GM12878 (cell line): ENCODE data around the gene GJC1. TPM values are rescaled to one million over a fixed set of nuclear protein-coding genes. Genes with fewer than 3 reads are reported as not detected.

Experiments used
- ATAC-seq: fragments of 200-7000 bp; cut with Tn5 transposase; 3 replicates; pipeline ENCODE4 v1.9.1; 2020; ENCODE audit warnings: mild to moderate bottlenecking, moderate library complexity
- BruUV-seq: library from RNA; stranded (reverse); fragments of 400-500 nt; replicated peaks from 2 replicates; lab custom pipeline; 2021; lab: Mats Ljungman, UMichigan
- CTCF ChIA-PET: fragments of 300-600 bp; sonication (Branson Sonifier 250); formaldehyde crosslinking; extraction: SDS; loops from one replicate; lab custom pipeline; 2021; ENCODE audit warnings: inconsistent platforms; lab: Yijun Ruan, JAX
- POLR2A ChIA-PET: fragments of 350-600 bp; formaldehyde crosslinking; extraction: SDS; loops from one replicate; lab custom pipeline; 2021; ENCODE audit warnings: inconsistent platforms; lab: Charles Lee
- RAD21 ChIA-PET: fragments of 300-600 bp; sonication (Branson Sonifier 250); formaldehyde crosslinking; loops from one replicate; lab custom pipeline; 2023; ENCODE audit warnings: antibody characterized with exemption; ENCODE audit not compliant: unreplicated experiment; lab: Charles Lee
- SMC1A ChIA-PET: fragments of 300-600 bp; sonication (Branson Sonifier 250); formaldehyde crosslinking; loops from one replicate; lab custom pipeline; 2023; ENCODE audit not compliant: unreplicated experiment, uncharacterized antibody; lab: Charles Lee
- DNase-seq: peaks from one replicate; pipeline ENCODE4 v3.0.0-alpha.2; 2011; ENCODE audit warnings: low read depth, low spot score
- FAIRE-seq: peaks from 3 replicates; lab custom pipeline; 2011; peaks lifted over from hg19 to GRCh38; lab: Jason Lieb, UNC
- H2AFZ ChIP-seq: 2 replicates; pipeline ENCODE4 v1.6.0; 2011; ENCODE audit warnings: low read depth, low read length, control low read depth; ENCODE audit not compliant: control insufficient read depth
- H3K27ac ChIP-seq: 2 replicates; pipeline ENCODE4 v1.5.1; 2011; ENCODE audit warnings: control low read depth; ENCODE audit not compliant: control insufficient read depth, insufficient read depth
- H3K27me3 ChIP-seq, 2 experiments: replicated peaks in 1 of 2; 2 replicates each; pipeline versions ENCODE4 v1.6.0 to v1.6.1; 2011; ENCODE audit warnings: low read length in 1 of 2; ENCODE audit not compliant: control insufficient read depth in 2 of 2, insufficient read depth in 2 of 2
- H3K36me3 ChIP-seq, 2 experiments: 2 replicates each; pipeline ENCODE4 v1.5.1; 2011; ENCODE audit warnings: low read length in 1 of 2; ENCODE audit not compliant: control insufficient read depth in 2 of 2, insufficient read depth in 2 of 2
- H3K4me1 ChIP-seq: 2 replicates; pipeline ENCODE4 v1.6.1; 2011; ENCODE audit warnings: mild to moderate bottlenecking, low read length, moderate library complexity, mixed read lengths; ENCODE audit not compliant: control insufficient read depth, insufficient read depth
- H3K4me2 ChIP-seq: 2 replicates; pipeline ENCODE4 v1.6.0; 2011; ENCODE audit warnings: control low read depth; ENCODE audit not compliant: control insufficient read depth, insufficient read depth
- H3K4me3 ChIP-seq: fragments of 200-600 bp; sonication (generic); 2 replicates; pipeline ENCODE4 v1.5.1; 2016
- H3K79me2 ChIP-seq: 2 replicates; pipeline ENCODE4 v1.6.0; 2011; ENCODE audit warnings: low read length; ENCODE audit not compliant: control insufficient read depth, insufficient read depth
- H3K9ac ChIP-seq: 2 replicates; pipeline ENCODE4 v1.8.0; 2011; ENCODE audit warnings: low read length, control low read depth, mixed read lengths; ENCODE audit not compliant: control insufficient read depth, insufficient read depth
- H3K9me3 ChIP-seq: replicated peaks from 3 replicates; pipeline ENCODE4 v1.5.1; 2011; ENCODE audit warnings: mild to moderate bottlenecking, low read length; ENCODE audit not compliant: control insufficient read depth, insufficient read depth
- H4K20me1 ChIP-seq: 2 replicates; pipeline ENCODE4 v1.6.0; 2011; ENCODE audit not compliant: control insufficient read depth, insufficient read depth
- CBX3 ChIP-seq: fragments of 200-600 bp; sonication (generic); IDR thresholded peaks from 2 replicates; pipeline ENCODE4 v1.6.1; 2016; ENCODE audit warnings: low read depth, borderline replicate concordance
- CREM ChIP-seq: IDR thresholded peaks from 2 replicates; pipeline ENCODE4 v1.6.1; 2014; ENCODE audit warnings: antibody characterized with exemption, low read depth
- ETV6 ChIP-seq, 2 experiments: fragments of 450-650 bp in 1 of 2; IDR thresholded peaks in 1 of 2; conservative IDR thresholded peaks in 1 of 2; 2 replicates each; pipeline ENCODE4 v1.6.1; 2014; ENCODE audit warnings: antibody characterized with exemption in 1 of 2, borderline replicate concordance in 1 of 2, low read depth in 1 of 2, mild to moderate bottlenecking in 1 of 2, moderate library complexity in 1 of 2
- GABPA ChIP-seq: IDR thresholded peaks from 2 replicates; pipeline ENCODE4 v1.6.1; 2014; ENCODE audit warnings: antibody characterized with exemption, low read depth, mild to moderate bottlenecking, inconsistent platforms
- HSF1 ChIP-seq: fragments of 150-350 bp; IDR thresholded peaks from 2 replicates; pipeline ENCODE4 v1.6.1; 2014; ENCODE audit warnings: mild to moderate bottlenecking, low read depth, low read length
- MTA3 ChIP-seq: IDR thresholded peaks from 2 replicates; pipeline ENCODE4 v1.6.1; 2012; ENCODE audit warnings: low read length, inconsistent platforms, borderline replicate concordance
- MYB ChIP-seq: fragments of 150-350 bp; IDR thresholded peaks from 2 replicates; pipeline ENCODE4 v1.6.1; 2014; ENCODE audit warnings: mild to moderate bottlenecking, low read depth, low read length, borderline replicate concordance
- NFYA ChIP-seq: IDR thresholded peaks from 2 replicates; pipeline ENCODE4 v1.6.1; 2011; ENCODE audit warnings: low read depth, mild to moderate bottlenecking, low read length, improper control_type of control experiment, borderline replicate concordance
- ZBTB11 ChIP-seq: fragments of 450-650 bp; formaldehyde crosslinking; IDR thresholded peaks from 2 replicates; pipeline ENCODE4 v1.5.0; 2022; ENCODE audit warnings: mild to moderate bottlenecking, missing genetic modification characterization
- ZNF207 ChIP-seq: fragments of 450-650 bp; IDR thresholded peaks from 2 replicates; pipeline ENCODE4 v1.6.1; 2014; ENCODE audit warnings: antibody characterized with exemption, mild to moderate bottlenecking, borderline replicate concordance
- WGBS: methylation state at CpG from one replicate; pipeline ENCODE4 v1.1.6; 2016; ENCODE audit warnings: low lambda C conversion rate; ENCODE audit not compliant: insufficient replicate concordance, insufficient coverage; ENCODE audit errors: missing lambda C conversion rate; 5-methylcytosine and 5-hydroxymethylcytosine counted together
- in situ Hi-C: fragments of 300-500 bp; cut with MboI; formaldehyde crosslinking; loops from 9 replicates; pipeline ENCODE4 v1.14.3; 2018; ENCODE audit warnings: mixed read lengths
- intact Hi-C: fragments of 100-400 bp; cut with micrococcal nuclease; formaldehyde crosslinking; loops from one replicate; pipeline ENCODE4 v1.14.2; 2022; ENCODE audit not compliant: unreplicated experiment
- polyA plus RNA-seq, 11 experiments: library from polyadenylated mRNA; depleted of rRNA in 4 of 11; unstranded in 6 of 11; stranded (reverse) in 5 of 11; fragments of >200 nt; fragmentation: Nextera tagmentation in 4 of 11; fragmentation: Illumina TruSeq in 1 of 11; extraction: Ambion mirVana in 4 of 11; extraction: Trizol in 1 of 11; gene quantifications; 1 replicate in 1 of 11; 2 replicates in 10 of 11; pipeline versions ENCODE4 v1.2.1 to v1.2.3, GENCODE V29; 2011 to 2016; ENCODE audit warnings: inconsistent platforms in 2 of 11, missing spikeins in 2 of 11, low read depth in 1 of 11
- total RNA-seq, 4 experiments: library from RNA; depleted of rRNA in 3 of 4; stranded (reverse); fragments of >200 nt in 3 of 4; fragmentation: Illumina TruSeq in 1 of 4; extraction: Trizol in 1 of 4; gene quantifications; 2 replicates each; pipeline versions ENCODE4 v1.2.1 to v1.2.3, GENCODE V29; 2013 to 2021

GJC1 gene
- total and polyA plus RNA-seq, 10 of the 15 experiments (the other 5 are each of a cell fraction or from before 2014, with no cell fraction given), result 0.37 to 3.4 (median 0.90) TPM

GRCh38 chr17:44754276-44754675 is 75.8 kb downstream of the GJC1 start:
- Histone ChIP-seq H3K36me3 (peaks cover 0 to 4% of the 10 kb centered on the region in 2 experiments), H3K4me1 (no peaks in the 10 kb centered on the region), H3K79me2 (no peaks in the 10 kb centered on the region), H3K9ac (no peak overlapping the region), H3K9me3 (no peaks in the 10 kb centered on the region), H4K20me1 (no peaks in the 10 kb centered on the region), H3K27ac (no peak overlapping the region), H2AFZ (no peak overlapping the region), H3K4me2 (no peak overlapping the region), H3K27me3 (no peaks in the 10 kb centered on the region; a peak in 2 of 4 replicates), H3K4me3 (no peak overlapping the region)
- ATAC-seq (no peak), FAIRE-seq (no peak), DNase-seq (no peak)
- intact Hi-C loops (no loop called here), in situ Hi-C loops (no loop called here)
- no TSS peak for BruUV-seq
- SMC1A ChIA-PET, result no interaction called here
- RAD21 ChIA-PET, result no interaction called here
- TF ChIP-seq CREM (no peak), MYB (no peak), ZBTB11 (CRISPR knock-in tag) (no peak), CBX3 (no peak), NFYA (no peak), GABPA (no peak), MTA3 (no peak), ZNF207 (no peak), ETV6 (conservative IDR thresholded peaks at IDR 0.05 in 1 of 2, IDR thresholded peaks at IDR 0.05 in 1 of 2; ENCODE audit: borderline replicate concordance in 1 of 2, low read depth in 1 of 2) (no peak), HSF1 (no peak)
- CTCF ChIA-PET, result interaction anchor here (0.7 kb wide), 1 partner anchor 17 kb away, joined by 3 read pairs; no protein-coding TSS in a partner anchor
- 63% methylated on average over 7 of the region's 7 CpGs for WGBS
- POLR2A ChIA-PET, result no interaction called here
